Neural progenitor cell (in vitro differentiated cells): ENCODE data around the gene GNA14. TPM values are rescaled to one million over a fixed set of nuclear protein-coding genes. Genes with fewer than 3 reads are reported as not detected.
A peak's percentile ranks its signal among the peaks of the same experiment; 100 is the strongest.

ENCODE experiments used
- DNase-seq: peaks from one replicate; pipeline ENCODE4 v3.0.0-alpha.2; 2016; ENCODE audit warnings: low spot score
- H2AFZ ChIP-seq: fragments of 200-600 bp; sonication (generic); replicated peaks from 2 replicates; pipeline ENCODE4 v1.6.1; 2016; ENCODE audit warnings: antibody characterized with exemption
- H3F3A ChIP-seq: fragments of 200-600 bp; sonication (generic); 2 replicates; pipeline ENCODE4 v1.6.1; 2016; ENCODE audit warnings: antibody characterized with exemption, low read depth
- H3K27ac ChIP-seq: fragments of 200-600 bp; sonication (generic); 2 replicates; pipeline ENCODE4 v1.5.1; 2016; ENCODE audit warnings: mild to moderate bottlenecking
- H3K27me3 ChIP-seq: fragments of 200-600 bp; sonication (generic); 2 replicates; pipeline ENCODE4 v1.6.1; 2016; ENCODE audit warnings: mild to moderate bottlenecking, moderate library complexity
- H3K36me3 ChIP-seq: fragments of 200-600 bp; sonication (generic); 2 replicates; pipeline ENCODE4 v1.5.1; 2016
- H3K4me1 ChIP-seq: fragments of 200-600 bp; sonication (generic); 2 replicates; pipeline ENCODE4 v1.6.1; 2016; ENCODE audit warnings: mixed run types
- H3K4me2 ChIP-seq: fragments of 200-600 bp; sonication (generic); 2 replicates; pipeline ENCODE4 v1.6.1; 2016
- H3K4me3 ChIP-seq: fragments of 200-600 bp; sonication (generic); 2 replicates; pipeline ENCODE4 v1.5.1; 2016
- H3K79me2 ChIP-seq: fragments of 200-600 bp; sonication (generic); 2 replicates; pipeline ENCODE4 v1.6.1; 2016; ENCODE audit warnings: low read depth
- H3K9ac ChIP-seq: fragments of 200-600 bp; sonication (generic); 2 replicates; pipeline ENCODE4 v1.6.1; 2016
- H3K9me3 ChIP-seq: fragments of 200-600 bp; sonication (generic); 2 replicates; pipeline ENCODE4 v1.5.1; 2016; ENCODE audit warnings: low read depth
- H4K20me1 ChIP-seq: fragments of 200-600 bp; sonication (generic); 2 replicates; pipeline ENCODE4 v1.6.1; 2016; ENCODE audit warnings: low read depth
- H3K27ac Mint-ChIP-seq: 3 replicates; pipeline ENCODE4 v1.8.0; 2021; ENCODE audit warnings: mixed read lengths
- H3K27me3 Mint-ChIP-seq: 2 replicates; pipeline ENCODE4 v1.8.0; 2022; ENCODE audit warnings: low read depth, mild to moderate bottlenecking, inconsistent platforms, moderate library complexity, mixed read lengths; ENCODE audit not compliant: insufficient read depth
- H3K36me3 Mint-ChIP-seq: 3 replicates; pipeline ENCODE4 v1.8.0; 2021; ENCODE audit warnings: mixed read lengths
- H3K4me1 Mint-ChIP-seq: 3 replicates; pipeline ENCODE4 v1.8.0; 2021; ENCODE audit warnings: mixed read lengths
- H3K4me3 Mint-ChIP-seq: 3 replicates; pipeline ENCODE4 v1.8.0; 2021; ENCODE audit warnings: mild to moderate bottlenecking, moderate library complexity, mixed read lengths
- H3K9me3 Mint-ChIP-seq: 3 replicates; pipeline ENCODE4 v1.8.0; 2020; ENCODE audit warnings: mixed read lengths
- EZH2 ChIP-seq: fragments of 200-600 bp; sonication (generic); IDR thresholded peaks from 2 replicates; pipeline ENCODE4 v1.6.1; 2017; ENCODE audit warnings: antibody characterized with exemption, mild to moderate bottlenecking, moderate library complexity
- EZH2phosphoT487 ChIP-seq: fragments of 200-600 bp; sonication (generic); IDR thresholded peaks from 2 replicates; pipeline ENCODE4 v1.6.1; 2017; ENCODE audit warnings: antibody characterized with exemption
- total RNA-seq: library from RNA; depleted of rRNA; stranded (reverse); fragments of >200 nt; gene quantifications from 2 replicates; pipeline ENCODE4 v1.2.3, GENCODE V29; 2015; ENCODE audit warnings: low replicate concordance
- TF ChIP-seq, protein P1 (sequence below): fragments of 200-600 bp; sonication (generic); IDR thresholded peaks from 2 replicates; pipeline ENCODE4 v1.5.1; 2017; ENCODE audit warnings: antibody characterized with exemption, mild to moderate bottlenecking

Gene GNA14
- total RNA-seq, 1 donor from 2014 or later = not detected

DNA sequence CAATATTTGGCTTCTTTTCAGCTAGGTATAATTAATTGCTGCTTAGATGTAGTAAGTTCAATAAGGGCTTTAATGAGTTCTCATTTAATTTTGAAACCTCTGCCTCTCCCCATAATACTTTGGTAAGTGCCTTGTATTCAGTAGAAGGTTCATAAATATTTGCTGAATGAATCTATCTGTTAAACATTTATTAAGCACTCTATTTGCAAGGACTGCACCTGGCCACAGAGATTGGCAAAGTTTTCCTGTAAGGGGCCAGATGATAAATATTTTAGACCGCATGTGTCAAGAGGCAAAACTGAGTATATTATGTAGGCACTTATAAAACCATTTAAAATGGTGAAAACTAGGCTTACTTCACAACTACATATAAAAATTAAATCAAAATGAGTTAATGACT is 19.0 kb upstream of the GNA14 start:
- DNase-seq = no peak
- Histone ChIP-seq H3K4me2 (no peak overlapping the region), H3K27ac (no peak overlapping the region), H3K9me3 (no peaks in the 10 kb centered on the region), H3F3A (no peaks in the 10 kb centered on the region), H3K4me3 (no peak overlapping the region), H3K79me2 (no peaks in the 10 kb centered on the region), H2AFZ (no peak overlapping the region), H3K27me3 (no peaks in the 10 kb centered on the region), H3K36me3 (no peaks in the 10 kb centered on the region), H3K4me1 (no peaks in the 10 kb centered on the region), H3K9ac (no peak overlapping the region), H4K20me1 (no peaks in the 10 kb centered on the region)
- Mint-ChIP-seq H3K4me3 (no peak overlapping the region), H3K27ac (no peak overlapping the region), H3K36me3 (no peaks in the 10 kb centered on the region), H3K27me3 (peaks cover 4% of the 10 kb centered on the region), H3K4me1 (no peaks in the 10 kb centered on the region), H3K9me3 (no peaks in the 10 kb centered on the region)
- no peak for TF ChIP-seq EZH2phosphoT487
- no peak for TF ChIP-seq EZH2
- TF ChIP-seq, protein P1, sequence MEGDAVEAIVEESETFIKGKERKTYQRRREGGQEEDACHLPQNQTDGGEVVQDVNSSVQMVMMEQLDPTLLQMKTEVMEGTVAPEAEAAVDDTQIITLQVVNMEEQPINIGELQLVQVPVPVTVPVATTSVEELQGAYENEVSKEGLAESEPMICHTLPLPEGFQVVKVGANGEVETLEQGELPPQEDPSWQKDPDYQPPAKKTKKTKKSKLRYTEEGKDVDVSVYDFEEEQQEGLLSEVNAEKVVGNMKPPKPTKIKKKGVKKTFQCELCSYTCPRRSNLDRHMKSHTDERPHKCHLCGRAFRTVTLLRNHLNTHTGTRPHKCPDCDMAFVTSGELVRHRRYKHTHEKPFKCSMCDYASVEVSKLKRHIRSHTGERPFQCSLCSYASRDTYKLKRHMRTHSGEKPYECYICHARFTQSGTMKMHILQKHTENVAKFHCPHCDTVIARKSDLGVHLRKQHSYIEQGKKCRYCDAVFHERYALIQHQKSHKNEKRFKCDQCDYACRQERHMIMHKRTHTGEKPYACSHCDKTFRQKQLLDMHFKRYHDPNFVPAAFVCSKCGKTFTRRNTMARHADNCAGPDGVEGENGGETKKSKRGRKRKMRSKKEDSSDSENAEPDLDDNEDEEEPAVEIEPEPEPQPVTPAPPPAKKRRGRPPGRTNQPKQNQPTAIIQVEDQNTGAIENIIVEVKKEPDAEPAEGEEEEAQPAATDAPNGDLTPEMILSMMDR = no peak

DNA sequence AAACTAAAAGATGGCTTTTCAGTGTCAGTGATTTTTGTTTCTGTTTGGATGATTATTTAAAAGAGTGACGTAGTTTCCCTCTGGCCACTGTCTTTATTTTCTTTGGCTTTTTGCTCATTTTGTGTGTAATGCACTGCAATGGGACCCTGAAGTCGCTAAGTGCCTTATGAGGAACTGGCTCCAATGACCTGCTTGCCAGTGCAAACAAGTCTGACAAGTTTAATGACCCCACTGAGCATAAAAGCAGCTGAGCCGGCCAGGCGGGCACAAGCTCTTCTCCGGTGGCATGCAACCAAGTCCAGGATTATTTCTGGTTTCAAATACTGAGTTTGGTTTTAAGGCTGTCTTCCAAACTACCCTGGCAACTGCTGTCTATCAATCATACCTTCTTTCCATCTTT is 15.6 kb upstream of the GNA14 start:
- Mint-ChIP-seq H3K27me3 (no peaks in the 10 kb centered on the region), H3K4me1 (no peaks in the 10 kb centered on the region), H3K27ac (no peak overlapping the region), H3K36me3 (no peaks in the 10 kb centered on the region), H3K4me3 (no peak overlapping the region), H3K9me3 (no peaks in the 10 kb centered on the region)
- Histone ChIP-seq H3K4me1 (no peaks in the 10 kb centered on the region), H4K20me1 (no peaks in the 10 kb centered on the region), H3K27me3 (no peaks in the 10 kb centered on the region), H3K4me3 (no peak overlapping the region), H3K9me3 (no peaks in the 10 kb centered on the region), H3F3A (no peaks in the 10 kb centered on the region), H3K27ac (no peak overlapping the region), H3K36me3 (no peaks in the 10 kb centered on the region), H3K4me2 (no peak overlapping the region), H3K79me2 (no peaks in the 10 kb centered on the region), H2AFZ (peak overlapping the region; percentile 20), H3K9ac (no peak overlapping the region)
- no peak for DNase-seq
- TF ChIP-seq EZH2phosphoT487 (no peak), EZH2 (no peak)
- TF ChIP-seq, protein P1 = no peak

DNA sequence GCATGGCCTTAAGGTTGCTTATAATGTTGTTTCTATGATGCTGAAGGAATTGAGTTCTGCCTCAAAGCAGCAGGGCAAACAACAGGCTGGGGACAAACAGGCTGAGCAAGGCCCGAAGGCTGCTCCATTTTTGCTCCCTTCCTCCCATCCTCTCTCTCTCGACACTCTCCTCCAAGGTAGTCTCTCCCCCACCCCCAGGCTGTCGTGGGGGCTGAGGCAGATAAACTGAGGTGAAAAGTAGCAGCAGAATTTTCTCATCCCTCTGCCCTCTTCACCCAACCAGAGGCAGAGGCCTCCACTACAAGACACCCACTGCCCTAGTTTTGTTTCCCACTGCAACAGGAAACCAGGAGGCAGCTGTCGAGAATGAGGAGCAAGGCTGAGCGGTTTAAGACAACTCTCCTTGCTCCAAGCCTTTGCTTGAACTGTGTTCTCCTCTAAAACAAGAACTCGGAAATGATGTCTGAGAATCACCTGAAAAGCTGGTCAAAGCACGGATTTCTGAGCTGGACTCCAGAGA is 13.5 kb upstream of the GNA14 start:
- Mint-ChIP-seq H3K9me3 (no peaks in the 10 kb centered on the region), H3K27me3 (no peaks in the 10 kb centered on the region), H3K4me3 (no peak overlapping the region), H3K4me1 (no peaks in the 10 kb centered on the region), H3K27ac (no peak overlapping the region), H3K36me3 (no peaks in the 10 kb centered on the region)
- Histone ChIP-seq H3K9ac (no peak overlapping the region), H3K4me2 (no peak overlapping the region), H3F3A (no peaks in the 10 kb centered on the region), H3K27me3 (no peaks in the 10 kb centered on the region), H3K27ac (no peak overlapping the region), H3K9me3 (no peaks in the 10 kb centered on the region), H3K4me1 (no peaks in the 10 kb centered on the region), H4K20me1 (no peaks in the 10 kb centered on the region), H3K79me2 (no peaks in the 10 kb centered on the region), H3K36me3 (no peaks in the 10 kb centered on the region), H2AFZ (peak overlapping the region; percentile 63), H3K4me3 (no peak overlapping the region)
- DNase-seq = no peak
- TF ChIP-seq EZH2 = no peak
- TF ChIP-seq, protein P1 = no peak
- TF ChIP-seq EZH2phosphoT487 = no peak
